ENCODE results near the gene NEFH.

The NEFH gene

GRCh38 chr22:29509298-29509697 is 29.3 kb downstream of the NEFH start:
- no peak for TF ChIP-seq ZBTB7A (IDR thresholded peaks at IDR 0.05; ENCODE audit: low read depth)
- TF ChIP-seq YY1 (IDR thresholded peaks at IDR 0.05; ENCODE audit: low read depth), result no peak
- TF ChIP-seq, protein P1, sequence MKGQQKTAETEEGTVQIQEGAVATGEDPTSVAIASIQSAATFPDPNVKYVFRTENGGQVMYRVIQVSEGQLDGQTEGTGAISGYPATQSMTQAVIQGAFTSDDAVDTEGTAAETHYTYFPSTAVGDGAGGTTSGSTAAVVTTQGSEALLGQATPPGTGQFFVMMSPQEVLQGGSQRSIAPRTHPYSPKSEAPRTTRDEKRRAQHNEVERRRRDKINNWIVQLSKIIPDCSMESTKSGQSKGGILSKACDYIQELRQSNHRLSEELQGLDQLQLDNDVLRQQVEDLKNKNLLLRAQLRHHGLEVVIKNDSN (IDR thresholded peaks at IDR 0.05), result no peak
- TF ChIP-seq, protein P2, sequence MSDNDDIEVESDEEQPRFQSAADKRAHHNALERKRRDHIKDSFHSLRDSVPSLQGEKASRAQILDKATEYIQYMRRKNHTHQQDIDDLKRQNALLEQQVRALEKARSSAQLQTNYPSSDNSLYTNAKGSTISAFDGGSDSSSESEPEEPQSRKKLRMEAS (IDR thresholded peaks at IDR 0.05), result no peak

DNA sequence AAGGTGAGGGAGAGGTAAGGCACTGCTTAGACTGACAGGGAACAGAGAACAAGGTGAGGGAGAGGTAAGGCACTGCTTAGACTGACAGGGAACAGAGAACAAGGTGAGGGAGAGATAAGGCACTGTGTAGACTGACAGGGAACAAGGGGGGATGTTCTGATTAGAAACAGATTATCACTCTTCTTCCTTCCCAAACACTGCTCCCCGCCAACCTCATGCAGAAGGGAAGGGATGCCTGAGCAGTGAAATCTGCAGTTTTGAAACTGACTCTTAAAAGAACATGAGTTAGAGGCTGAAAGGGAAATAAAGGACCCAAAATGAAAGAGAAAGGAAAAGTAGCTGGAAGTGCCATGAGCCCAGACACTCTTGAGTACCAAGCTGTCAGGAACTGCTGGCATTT is 29.8 kb downstream of the NEFH start:
- TF ChIP-seq EGR1 (IDR thresholded peaks at IDR 0.05), result no peak
- no peak for TF ChIP-seq RAD21 (IDR thresholded peaks at IDR 0.05; ENCODE audit: low read depth)
- TF ChIP-seq YY1 (IDR thresholded peaks at IDR 0.05; ENCODE audit: low read depth), result no peak
- TF ChIP-seq EP300 (IDR thresholded peaks at IDR 0.05; ENCODE audit: borderline replicate concordance), result no peak
- no peak for TF ChIP-seq CEBPB (IDR thresholded peaks at IDR 0.05)
- TF ChIP-seq ZBTB7A (IDR thresholded peaks at IDR 0.05; ENCODE audit: low read depth), result no peak
- TF ChIP-seq, protein P1 (IDR thresholded peaks at IDR 0.05), result no peak
- TF ChIP-seq, protein P2 (IDR thresholded peaks at IDR 0.05), result no peak
- TF ChIP-seq TAF1 (IDR thresholded peaks at IDR 0.05; ENCODE audit: low read depth), result no peak
- TF ChIP-seq TCF12 (IDR thresholded peaks at IDR 0.05; ENCODE audit: low read depth), result no peak
- TF ChIP-seq, protein P3, sequence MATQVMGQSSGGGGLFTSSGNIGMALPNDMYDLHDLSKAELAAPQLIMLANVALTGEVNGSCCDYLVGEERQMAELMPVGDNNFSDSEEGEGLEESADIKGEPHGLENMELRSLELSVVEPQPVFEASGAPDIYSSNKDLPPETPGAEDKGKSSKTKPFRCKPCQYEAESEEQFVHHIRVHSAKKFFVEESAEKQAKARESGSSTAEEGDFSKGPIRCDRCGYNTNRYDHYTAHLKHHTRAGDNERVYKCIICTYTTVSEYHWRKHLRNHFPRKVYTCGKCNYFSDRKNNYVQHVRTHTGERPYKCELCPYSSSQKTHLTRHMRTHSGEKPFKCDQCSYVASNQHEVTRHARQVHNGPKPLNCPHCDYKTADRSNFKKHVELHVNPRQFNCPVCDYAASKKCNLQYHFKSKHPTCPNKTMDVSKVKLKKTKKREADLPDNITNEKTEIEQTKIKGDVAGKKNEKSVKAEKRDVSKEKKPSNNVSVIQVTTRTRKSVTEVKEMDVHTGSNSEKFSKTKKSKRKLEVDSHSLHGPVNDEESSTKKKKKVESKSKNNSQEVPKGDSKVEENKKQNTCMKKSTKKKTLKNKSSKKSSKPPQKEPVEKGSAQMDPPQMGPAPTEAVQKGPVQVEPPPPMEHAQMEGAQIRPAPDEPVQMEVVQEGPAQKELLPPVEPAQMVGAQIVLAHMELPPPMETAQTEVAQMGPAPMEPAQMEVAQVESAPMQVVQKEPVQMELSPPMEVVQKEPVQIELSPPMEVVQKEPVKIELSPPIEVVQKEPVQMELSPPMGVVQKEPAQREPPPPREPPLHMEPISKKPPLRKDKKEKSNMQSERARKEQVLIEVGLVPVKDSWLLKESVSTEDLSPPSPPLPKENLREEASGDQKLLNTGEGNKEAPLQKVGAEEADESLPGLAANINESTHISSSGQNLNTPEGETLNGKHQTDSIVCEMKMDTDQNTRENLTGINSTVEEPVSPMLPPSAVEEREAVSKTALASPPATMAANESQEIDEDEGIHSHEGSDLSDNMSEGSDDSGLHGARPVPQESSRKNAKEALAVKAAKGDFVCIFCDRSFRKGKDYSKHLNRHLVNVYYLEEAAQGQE (IDR thresholded peaks at IDR 0.05; ENCODE audit: low read depth), result no peak
- no peak for TF ChIP-seq CREB1 (IDR thresholded peaks at IDR 0.05; ENCODE audit: low read depth)
- no peak for TF ChIP-seq TEAD4 (IDR thresholded peaks at IDR 0.05)

- TF ChIP-seq, protein P1 (IDR thresholded peaks at IDR 0.05), result no peak
- TF ChIP-seq TCF12 (IDR thresholded peaks at IDR 0.05; ENCODE audit: low read depth), result no peak
- no peak for TF ChIP-seq CEBPB (IDR thresholded peaks at IDR 0.05)
- TF ChIP-seq, protein P2 (IDR thresholded peaks at IDR 0.05), result no peak
- no peak for TF ChIP-seq TAF1 (IDR thresholded peaks at IDR 0.05; ENCODE audit: low read depth)
- no peak for TF ChIP-seq FOXM1 (IDR thresholded peaks at IDR 0.05; ENCODE audit: borderline replicate concordance, low read depth)
- TF ChIP-seq, protein P3 (IDR thresholded peaks at IDR 0.05; ENCODE audit: low read depth), result no peak
- TF ChIP-seq YY1 (IDR thresholded peaks at IDR 0.05; ENCODE audit: low read depth), result no peak
These were observed 30.5 kb downstream of the NEFH start for GRCh38 chr22:29510542-29510941.

- TF ChIP-seq, protein P3 (IDR thresholded peaks at IDR 0.05; ENCODE audit: low read depth), result no peak
- TF ChIP-seq RAD21 (IDR thresholded peaks at IDR 0.05; ENCODE audit: low read depth), result no peak
- TF ChIP-seq, protein P1 (IDR thresholded peaks at IDR 0.05), result no peak
- TF ChIP-seq ZBTB7A (IDR thresholded peaks at IDR 0.05; ENCODE audit: low read depth), result no peak
These were observed 31.3 kb downstream of the NEFH start for GRCh38 chr22:29511126-29511862.
